DMS53 treated with DMSO at 0.1 percent for 48 hours (cell line): ENCODE results near the gene NEURL2.
"Not testable (repeated sequence)": the region's sequence is repeated elsewhere in the genome, so short reads cannot be mapped to it uniquely, and the experiment has no call there.

Source experiments
- DNase-seq: peaks from one replicate; lab custom pipeline; 2025; ENCODE audit not compliant: unreplicated experiment; lab: John Stamatoyannopoulos, UW

NEURL2 gene

GRCh38 chr20:45874576-45874975 is 16.4 kb downstream of the NEURL2 start:
- no peak for DNase-seq

GRCh38 chr20:45874104-45874481 is 16.9 kb downstream of the NEURL2 start:
- DNase-seq = not testable (repeated sequence)

GRCh38 chr20:45873409-45874103 is 17.5 kb downstream of the NEURL2 start:
- no peak for DNase-seq

- no peak for DNase-seq
Measured at GRCh38 chr20:45872626-45873025, 18.4 kb downstream of the NEURL2 start.

GRCh38 chr20:45867819-45868176 is 23.2 kb downstream of the NEURL2 start:
- no peak for DNase-seq

GRCh38 chr20:45867136-45867818 is 23.7 kb downstream of the NEURL2 start:
- no peak for DNase-seq

- DNase-seq = no peak
Measured at GRCh38 chr20:45866454-45866853, 24.6 kb downstream of the NEURL2 start.

GRCh38 chr20:45863543-45864470 is 27.2 kb downstream of the NEURL2 start:
- DNase-seq = peak; percentile 4

GRCh38 chr20:45861221-45862075 is 29.6 kb downstream of the NEURL2 start:
- DNase-seq = peak; percentile 66

- no peak for DNase-seq
Measured at GRCh38 chr20:45860560-45861220, 30.3 kb downstream of the NEURL2 start.

- DNase-seq = no peak
Measured at GRCh38 chr20:45859916-45860315, 31.1 kb downstream of the NEURL2 start.

- peak; percentile 58 for DNase-seq
Measured at GRCh38 chr20:45857882-45858216, 33.2 kb downstream of the NEURL2 start.

GRCh38 chr20:45857114-45857881 is 33.7 kb downstream of the NEURL2 start, which contains the start of the genes ACOT8 and ZSWIM3:
ACOT8 (minus strand) TSS chr20:45857392; CDS start chr20:45857315, 77 bp downstream.
ZSWIM3 (plus strand) TSS chr20:45857614; CDS start chr20:45857826, 212 bp downstream.
- peak; percentile 100 for DNase-seq

GRCh38 chr20:45853484-45853883 is 37.5 kb downstream of the NEURL2 start:
- DNase-seq = no peak

- no peak for DNase-seq
Measured at GRCh38 chr20:45852326-45852725, 38.7 kb downstream of the NEURL2 start.

GRCh38 chr20:45851501-45851900 is 39.5 kb downstream of the NEURL2 start:
- no peak for DNase-seq

GRCh38 chr20:45850926-45851325 is 40.1 kb downstream of the NEURL2 start:
- no peak for DNase-seq

GRCh38 chr20:45850238-45850637 is 40.8 kb downstream of the NEURL2 start:
- no peak for DNase-seq

GRCh38 chr20:45848969-45849582 is 41.9 kb downstream of the NEURL2 start:
- no peak for DNase-seq
